Endothelial cell (in vitro differentiated cells): ENCODE measurements around the gene GOLGA6L10. TPM values are rescaled to one million over a fixed set of nuclear protein-coding genes. Genes with fewer than 3 reads are reported as not detected.
A peak's percentile ranks its signal among the peaks of the same experiment; 100 is the strongest.
"Not testable (repeated sequence)": the region's sequence is repeated elsewhere in the genome, so short reads cannot be mapped to it uniquely, and the experiment has no call there.

Source experiments
- DNase-seq: peaks from one replicate; pipeline ENCODE4 v3.0.0; 2021; ENCODE audit warnings: low spot score
- H3K27ac Mint-ChIP-seq: one replicate; pipeline ENCODE4 v1.8.0; 2021; ENCODE audit warnings: mixed read lengths, inconsistent platforms; ENCODE audit not compliant: unreplicated experiment
- H3K27me3 Mint-ChIP-seq: one replicate; pipeline ENCODE4 v1.8.0; 2021; ENCODE audit warnings: mild to moderate bottlenecking, moderate library complexity, mixed read lengths, inconsistent platforms; ENCODE audit not compliant: unreplicated experiment
- H3K36me3 Mint-ChIP-seq: one replicate; pipeline ENCODE4 v1.8.0; 2021; ENCODE audit warnings: mild to moderate bottlenecking, low read depth, mixed read lengths, inconsistent platforms; ENCODE audit not compliant: unreplicated experiment
- H3K4me1 Mint-ChIP-seq: one replicate; pipeline ENCODE4 v1.8.0; 2021; ENCODE audit warnings: mild to moderate bottlenecking, mixed read lengths, inconsistent platforms; ENCODE audit not compliant: unreplicated experiment
- H3K4me3 Mint-ChIP-seq: one replicate; pipeline ENCODE4 v1.8.0; 2021; ENCODE audit warnings: mild to moderate bottlenecking, mixed read lengths, inconsistent platforms; ENCODE audit not compliant: unreplicated experiment
- H3K9me3 Mint-ChIP-seq: one replicate; pipeline ENCODE4 v1.8.0; 2021; ENCODE audit warnings: mixed read lengths, inconsistent platforms; ENCODE audit not compliant: unreplicated experiment
- total RNA-seq: library from RNA; stranded (reverse); fragmentation: NEBNext Ultra II Directional; extraction: Animal tissue kit (Norgen Biotek cat#: 25700); gene quantifications from one replicate; pipeline ENCODE4 v1.2.1, GENCODE V29; 2021; ENCODE audit not compliant: unreplicated experiment

The GOLGA6L10 gene
- total RNA-seq, 1 donor from 2014 or later, result 0.28 TPM

DNA sequence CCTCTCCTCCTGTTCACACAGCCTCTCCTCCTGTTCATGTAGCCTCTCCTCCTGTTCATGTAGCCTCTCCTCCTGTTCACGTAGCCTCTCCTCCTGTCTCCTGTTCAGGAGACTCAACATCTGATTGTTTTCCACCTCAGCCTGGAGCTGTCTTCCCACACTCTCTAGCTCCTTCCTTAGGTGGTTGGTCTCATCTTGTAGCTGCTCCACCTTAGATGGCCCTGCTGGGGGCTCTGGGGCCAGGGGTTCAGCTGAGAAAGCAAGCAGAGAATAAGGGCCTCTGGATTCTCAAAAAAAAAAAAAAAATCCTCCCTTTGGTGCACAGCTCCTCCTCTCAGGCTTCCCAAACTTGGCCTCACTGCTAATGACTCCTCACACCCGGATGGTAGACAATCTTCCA lies 4.1 kb downstream of the GOLGA6L10 start:
- DNase-seq, H3K4me3 Mint-ChIP-seq, H3K27ac Mint-ChIP-seq, H3K27me3 Mint-ChIP-seq, H3K9me3 Mint-ChIP-seq, H3K36me3 Mint-ChIP-seq, H3K4me1 Mint-ChIP-seq: not testable (repeated sequence)

DNA sequence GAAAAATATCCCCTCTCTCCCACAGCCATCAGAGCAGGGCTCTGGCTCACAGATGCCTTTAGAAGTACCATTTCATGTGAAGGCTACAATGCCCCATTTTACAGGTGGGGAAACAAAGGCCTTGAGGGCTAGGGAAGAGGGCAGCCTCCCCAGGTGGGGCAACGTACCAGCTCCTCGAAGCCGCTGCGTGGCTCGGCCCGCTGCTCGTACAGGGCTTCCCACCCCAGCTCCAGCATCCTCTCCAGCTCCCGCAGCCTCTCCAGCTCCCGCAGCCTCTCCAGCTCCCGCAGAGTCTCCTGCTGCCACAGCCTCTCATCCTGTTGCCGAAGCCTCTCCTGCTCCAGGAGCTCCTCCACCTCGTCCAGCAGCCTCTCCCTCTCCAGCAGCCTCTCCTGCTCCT lies 4.9 kb downstream of the GOLGA6L10 start:
- H3K4me3 Mint-ChIP-seq, result not testable (repeated sequence)

DNA sequence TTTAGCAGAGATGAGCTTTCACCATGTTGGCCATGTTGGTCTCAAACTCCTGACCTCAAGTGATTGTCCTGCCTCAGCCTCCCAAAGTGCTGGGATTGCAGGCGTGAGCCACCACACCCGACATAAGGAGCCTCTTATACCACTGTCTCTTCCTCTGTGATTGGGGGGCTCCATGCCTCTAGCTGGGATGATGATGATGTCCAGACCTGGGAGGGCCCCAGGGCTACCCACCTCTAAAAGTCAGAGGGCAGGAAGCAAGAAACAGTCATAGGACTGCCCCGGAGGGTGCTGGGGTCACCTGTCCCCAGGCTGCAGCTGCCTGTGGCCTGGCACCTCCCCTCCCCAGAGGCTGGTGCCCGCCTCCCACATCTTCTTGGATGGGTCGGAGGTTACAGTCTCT lies 5.4 kb downstream of the GOLGA6L10 start:
- not testable (repeated sequence) for H3K36me3 Mint-ChIP-seq, H3K4me1 Mint-ChIP-seq, H3K27ac Mint-ChIP-seq, H3K9me3 Mint-ChIP-seq, H3K4me3 Mint-ChIP-seq, DNase-seq, H3K27me3 Mint-ChIP-seq

More for the DNA sequence above, 4.9 kb downstream of the GOLGA6L10 start:
- not testable (repeated sequence) for H3K36me3 Mint-ChIP-seq, H3K27me3 Mint-ChIP-seq, H3K4me1 Mint-ChIP-seq, DNase-seq, H3K9me3 Mint-ChIP-seq, H3K27ac Mint-ChIP-seq

DNA sequence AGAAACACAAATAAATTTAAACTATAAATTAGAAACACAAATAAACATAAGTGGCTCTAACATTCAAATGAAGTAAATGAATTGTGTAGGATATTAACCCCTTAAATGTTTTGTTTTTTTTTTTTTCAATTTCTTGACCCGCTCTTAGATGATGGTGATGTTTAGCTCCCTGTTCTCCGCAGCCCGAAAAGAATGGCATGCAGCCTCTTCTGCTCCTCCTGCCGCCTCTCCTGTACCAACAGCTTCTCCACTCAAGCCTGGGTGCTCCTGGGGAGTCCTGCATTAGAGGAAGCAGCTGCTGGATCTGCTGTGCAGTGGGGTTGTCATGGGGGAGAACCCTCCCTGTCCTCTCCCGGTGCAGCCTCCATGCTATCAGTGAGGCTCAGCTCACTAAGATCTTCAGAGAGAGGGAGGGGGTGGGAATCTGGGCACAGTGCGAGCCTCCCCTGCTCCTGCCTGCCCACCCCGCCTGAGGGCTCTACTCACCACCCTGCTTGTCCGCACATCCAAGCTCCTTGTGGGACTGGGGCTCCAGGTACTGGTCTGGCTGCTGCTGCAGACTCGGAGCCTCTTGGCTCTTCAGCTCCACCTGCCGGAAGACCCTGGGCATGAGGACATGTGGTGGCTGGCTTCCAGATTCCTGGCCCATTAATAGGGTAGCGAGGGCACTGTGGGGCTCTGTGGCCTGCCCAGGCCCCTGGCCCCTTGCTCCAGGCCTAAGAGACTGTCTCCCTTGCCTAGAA lies 6.5 kb downstream of the GOLGA6L10 start:
- not testable (repeated sequence) for DNase-seq, H3K4me3 Mint-ChIP-seq, H3K36me3 Mint-ChIP-seq, H3K27me3 Mint-ChIP-seq, H3K4me1 Mint-ChIP-seq, H3K27ac Mint-ChIP-seq, H3K9me3 Mint-ChIP-seq

GRCh38 chr15:82338573-82338972 lies 10.7 kb downstream of the GOLGA6L10 start:
- not testable (repeated sequence) for H3K36me3 Mint-ChIP-seq, H3K4me3 Mint-ChIP-seq, H3K4me1 Mint-ChIP-seq, H3K27ac Mint-ChIP-seq, DNase-seq, H3K9me3 Mint-ChIP-seq, H3K27me3 Mint-ChIP-seq

GRCh38 chr15:82338053-82338452 lies 11.2 kb downstream of the GOLGA6L10 start:
- not testable (repeated sequence) for H3K27ac Mint-ChIP-seq, H3K36me3 Mint-ChIP-seq, H3K9me3 Mint-ChIP-seq, H3K27me3 Mint-ChIP-seq, DNase-seq, H3K4me3 Mint-ChIP-seq, H3K4me1 Mint-ChIP-seq

DNA sequence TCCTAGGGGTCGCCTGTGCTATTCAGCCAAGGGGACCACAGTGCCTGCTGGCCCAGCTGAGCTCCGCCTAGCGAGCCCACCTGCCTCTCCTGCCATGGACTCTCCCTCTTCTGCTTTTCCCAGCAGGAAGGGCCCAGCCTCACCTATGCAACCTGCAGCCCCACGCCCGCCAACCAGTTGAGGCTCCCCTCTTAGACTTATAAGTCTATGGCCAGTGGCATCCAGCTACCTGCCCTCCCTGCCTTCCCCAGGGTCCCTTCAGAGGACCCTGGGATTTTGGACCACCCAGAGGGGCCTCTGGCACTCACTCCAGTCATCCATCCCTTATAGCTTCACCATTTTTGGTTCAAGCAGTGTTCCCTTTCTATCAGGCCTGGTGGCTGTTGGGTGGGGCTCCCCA lies 12.2 kb downstream of the GOLGA6L10 start:
- not testable (repeated sequence) for H3K9me3 Mint-ChIP-seq, H3K27me3 Mint-ChIP-seq, H3K36me3 Mint-ChIP-seq, DNase-seq, H3K4me3 Mint-ChIP-seq, H3K4me1 Mint-ChIP-seq, H3K27ac Mint-ChIP-seq

DNA sequence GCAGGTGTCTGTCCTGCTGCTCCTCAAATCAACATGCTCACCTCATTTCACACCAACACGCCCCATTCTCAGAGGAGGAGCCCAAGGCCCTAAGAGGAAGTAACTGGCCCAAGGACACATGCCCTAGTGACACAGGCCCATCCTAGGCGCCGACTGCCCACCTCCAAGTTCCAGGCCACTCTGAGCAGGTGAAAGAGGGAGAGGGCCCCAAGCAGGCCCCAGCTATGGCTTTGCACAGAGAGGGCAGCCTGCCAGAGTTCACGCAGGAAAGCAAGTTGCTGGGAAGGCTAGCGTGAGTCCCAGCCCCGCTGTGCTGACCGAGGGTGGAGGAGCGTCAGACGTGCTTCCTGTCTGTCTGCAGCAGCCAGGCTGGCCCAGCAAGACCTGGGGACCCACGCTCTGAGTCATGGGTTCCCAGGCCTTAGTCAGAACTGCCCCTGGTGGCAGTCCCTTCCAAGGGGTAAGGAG lies 13.1 kb downstream of the GOLGA6L10 start:
- not testable (repeated sequence) for H3K4me3 Mint-ChIP-seq, DNase-seq, H3K27me3 Mint-ChIP-seq, H3K9me3 Mint-ChIP-seq, H3K4me1 Mint-ChIP-seq, H3K36me3 Mint-ChIP-seq
- peak overlapping the region; percentile 36 for H3K27ac Mint-ChIP-seq

DNA sequence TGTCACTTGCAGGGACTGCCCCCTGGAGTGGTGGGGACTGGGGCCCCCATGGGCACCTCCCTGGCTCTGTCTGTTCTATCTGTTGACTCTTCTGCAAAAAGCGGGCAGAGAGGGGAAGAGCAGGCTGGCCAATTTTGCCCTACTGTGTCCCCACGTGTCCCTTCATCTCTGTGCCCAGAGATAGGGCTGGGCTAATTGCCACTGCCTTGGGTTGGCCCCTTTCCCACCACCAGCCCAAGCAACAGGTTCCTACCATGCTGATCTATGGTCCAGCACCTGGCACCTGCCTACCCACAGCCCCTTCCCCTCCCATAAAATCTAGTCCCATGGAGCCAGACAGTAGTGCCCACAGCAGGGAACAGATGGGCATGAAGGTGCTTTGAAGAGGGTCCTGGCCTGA lies 14.3 kb downstream of the GOLGA6L10 start:
- not testable (repeated sequence) for DNase-seq, H3K36me3 Mint-ChIP-seq, H3K27ac Mint-ChIP-seq, H3K27me3 Mint-ChIP-seq, H3K4me1 Mint-ChIP-seq, H3K4me3 Mint-ChIP-seq, H3K9me3 Mint-ChIP-seq

DNA sequence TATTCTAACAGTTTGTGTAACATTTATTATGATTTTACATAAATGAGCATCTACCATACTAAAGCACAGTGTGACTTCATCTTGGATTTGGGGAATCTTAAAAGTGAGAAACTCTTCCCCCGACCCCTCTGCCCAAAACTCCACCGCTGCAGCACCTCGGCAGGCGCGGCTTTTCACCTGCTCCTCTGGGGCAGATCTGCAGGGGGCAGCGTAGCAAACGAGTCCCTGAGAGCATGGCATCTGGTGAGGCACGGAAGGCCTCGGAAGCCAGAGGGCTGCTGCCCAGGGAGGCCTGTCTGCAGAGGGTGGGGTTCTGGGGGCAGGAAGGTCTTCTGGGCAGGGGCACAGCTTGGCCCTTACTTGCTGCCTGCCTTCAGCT lies 14.7 kb downstream of the GOLGA6L10 start:
- H3K9me3 Mint-ChIP-seq, H3K36me3 Mint-ChIP-seq, H3K27me3 Mint-ChIP-seq, H3K4me3 Mint-ChIP-seq, H3K4me1 Mint-ChIP-seq, H3K27ac Mint-ChIP-seq, DNase-seq: not testable (repeated sequence)

GRCh38 chr15:82333603-82334553 lies 15.4 kb downstream of the GOLGA6L10 start:
- DNase-seq, H3K27ac Mint-ChIP-seq, H3K4me3 Mint-ChIP-seq, H3K9me3 Mint-ChIP-seq, H3K36me3 Mint-ChIP-seq, H3K27me3 Mint-ChIP-seq, H3K4me1 Mint-ChIP-seq: not testable (repeated sequence)
